ENCODE data around the gene MAP1B. TPM values are rescaled to one million over a fixed set of nuclear protein-coding genes. Genes with fewer than 3 reads are reported as not detected.

MAP1B gene
- total RNA-seq, 1 experiment from 2014 or later = 69.9 TPM

- DNase-seq (ENCODE audit: extremely low read depth, low read depth) = no peak
Observed at GRCh38 chr5:72187388-72188075, 80.3 kb downstream of the MAP1B start.

- DNase-seq (ENCODE audit: extremely low read depth, low read depth) = no peak
Observed at GRCh38 chr5:72188166-72188565, 80.9 kb downstream of the MAP1B start.

- DNase-seq (ENCODE audit: extremely low read depth, low read depth) = no peak
Observed at GRCh38 chr5:72189146-72189545, 81.9 kb downstream of the MAP1B start.

GRCh38 chr5:72191404-72191803, 84.1 kb downstream of the MAP1B start:
- no peak for DNase-seq (ENCODE audit: extremely low read depth, low read depth)

- DNase-seq (ENCODE audit: extremely low read depth, low read depth) = no peak
Observed at GRCh38 chr5:72194846-72195245, 87.6 kb downstream of the MAP1B start.

GRCh38 chr5:72195581-72195980, 88.3 kb downstream of the MAP1B start:
- no peak for DNase-seq (ENCODE audit: extremely low read depth, low read depth)

GRCh38 chr5:72197393-72197792, 90.1 kb downstream of the MAP1B start:
- no peak for DNase-seq (ENCODE audit: extremely low read depth, low read depth)

GRCh38 chr5:72199681-72200080, 92.4 kb downstream of the MAP1B start:
- no peak for DNase-seq (ENCODE audit: extremely low read depth, low read depth)

- DNase-seq (ENCODE audit: extremely low read depth, low read depth) = no peak
Observed at GRCh38 chr5:72202331-72202825, 95.1 kb downstream of the MAP1B start.

- no peak for DNase-seq (ENCODE audit: extremely low read depth, low read depth)
Observed at GRCh38 chr5:72203251-72203845, 96.1 kb downstream of the MAP1B start.

GRCh38 chr5:72204946-72205345, 97.7 kb downstream of the MAP1B start:
- DNase-seq (ENCODE audit: extremely low read depth, low read depth) = no peak

- no peak for DNase-seq (ENCODE audit: extremely low read depth, low read depth)
Observed at GRCh38 chr5:72205431-72206009, 98.2 kb downstream of the MAP1B start.

GRCh38 chr5:72206160-72206559, 98.9 kb downstream of the MAP1B start:
- no peak for DNase-seq (ENCODE audit: extremely low read depth, low read depth)

- DNase-seq (ENCODE audit: extremely low read depth, low read depth) = no peak
Observed at GRCh38 chr5:72206994-72207393, 99.7 kb downstream of the MAP1B start.

- no peak for DNase-seq (ENCODE audit: extremely low read depth, low read depth)
Observed at GRCh38 chr5:72208324-72208926, 101.2 kb downstream of the MAP1B start.

- no peak for DNase-seq (ENCODE audit: extremely low read depth, low read depth)
Observed at GRCh38 chr5:72209147-72210115, 102.2 kb downstream of the MAP1B start.

- DNase-seq (ENCODE audit: extremely low read depth, low read depth) = no peak
Observed at GRCh38 chr5:72210888-72211678, 103.8 kb downstream of the MAP1B start.

GRCh38 chr5:72212171-72212570, 104.9 kb downstream of the MAP1B start:
- no peak for DNase-seq (ENCODE audit: extremely low read depth, low read depth)

- DNase-seq (ENCODE audit: extremely low read depth, low read depth) = no peak
Observed at GRCh38 chr5:72213482-72213881, 106.2 kb downstream of the MAP1B start.

GRCh38 chr5:72214168-72214567, 106.9 kb downstream of the MAP1B start:
- no peak for DNase-seq (ENCODE audit: extremely low read depth, low read depth)

Data from NCI-H460 (cell line).